Endothelial cell of hepatic sinusoid (primary cell): ENCODE results near the gene PRKCA.
"Not testable (repeated sequence)": the region's sequence is repeated elsewhere in the genome, so short reads cannot be mapped to it uniquely, and the experiment has no call there.

Experiments used
- in situ Hi-C: cut with HindIII; loops from 2 replicates; pipeline ENCODE4 v1.10.0; 2017; ENCODE audit warnings: low sequenced_read_pairs

Gene PRKCA

GRCh38 chr17:66451188-66452149 is 149.1 kb downstream of the PRKCA start:
- in situ Hi-C loops = loop anchor here (5.0 kb wide), 1 partner anchor 34 kb away; no protein-coding TSS in a partner anchor

- in situ Hi-C loops = no loop called here
These were observed 152.6 kb downstream of the PRKCA start for GRCh38 chr17:66455060-66455459.

- in situ Hi-C loops = not testable (repeated sequence)
These were observed 155.1 kb downstream of the PRKCA start for GRCh38 chr17:66457499-66457898.

GRCh38 chr17:66458782-66459181 is 156.4 kb downstream of the PRKCA start:
- in situ Hi-C loops = no loop called here

- in situ Hi-C loops = no loop called here
These were observed 157.4 kb downstream of the PRKCA start for GRCh38 chr17:66459811-66460270.

GRCh38 chr17:66460558-66460957 is 158.1 kb downstream of the PRKCA start:
- in situ Hi-C loops = no loop called here

- in situ Hi-C loops = no loop called here
These were observed 159.1 kb downstream of the PRKCA start for GRCh38 chr17:66461343-66461995.

GRCh38 chr17:66462010-66462409 is 159.6 kb downstream of the PRKCA start:
- in situ Hi-C loops = no loop called here

- in situ Hi-C loops = no loop called here
These were observed 162.5 kb downstream of the PRKCA start for GRCh38 chr17:66464921-66465320.

GRCh38 chr17:66465701-66466100 is 163.3 kb downstream of the PRKCA start:
- in situ Hi-C loops = no loop called here

- in situ Hi-C loops = no loop called here
These were observed 163.8 kb downstream of the PRKCA start for GRCh38 chr17:66466106-66466820.

- in situ Hi-C loops = no loop called here
These were observed 164.5 kb downstream of the PRKCA start for GRCh38 chr17:66466840-66467367.

- in situ Hi-C loops = no loop called here
These were observed 165.4 kb downstream of the PRKCA start for GRCh38 chr17:66467766-66468165.

GRCh38 chr17:66468241-66469087 is 166.1 kb downstream of the PRKCA start:
- in situ Hi-C loops = no loop called here

- in situ Hi-C loops = no loop called here
These were observed 166.7 kb downstream of the PRKCA start for GRCh38 chr17:66469088-66469442.

GRCh38 chr17:66469461-66469860 is 167.0 kb downstream of the PRKCA start:
- in situ Hi-C loops = no loop called here

- in situ Hi-C loops = no loop called here
These were observed 167.5 kb downstream of the PRKCA start for GRCh38 chr17:66469890-66470289.

- in situ Hi-C loops = no loop called here
These were observed 169.7 kb downstream of the PRKCA start for GRCh38 chr17:66472123-66472522.

GRCh38 chr17:66474258-66474657 is 171.8 kb downstream of the PRKCA start:
- in situ Hi-C loops = no loop called here

- in situ Hi-C loops = no loop called here
These were observed 172.5 kb downstream of the PRKCA start for GRCh38 chr17:66474806-66475497.
